Omental fat pad (tissue), 4 donors: ENCODE data around the gene CYP4F11. TPM values are rescaled to one million over a fixed set of nuclear protein-coding genes. Genes with fewer than 3 reads are reported as not detected.
"Not testable (repeated sequence)": the region's sequence is repeated elsewhere in the genome, so short reads cannot be mapped to it uniquely, and the experiment has no call there.

Source experiments
- ATAC-seq: fragments of 150-250 bp; one replicate; pipeline ENCODE4 v1.9.1; 2016; ENCODE audit warnings: mild to moderate bottlenecking, moderate library complexity; ENCODE audit not compliant: low FRiP score
- DNase-seq: peaks from one replicate; pipeline ENCODE4 v3.0.0-alpha.2; 2019; ENCODE audit warnings: low spot score
- CTCF ChIP-seq, 3 donors: fragments of 450-650 bp; IDR thresholded peaks; one replicate each; pipeline ENCODE4 v1.5.1; 2016 to 2017; ENCODE audit warnings: antibody characterized with exemption in 3 of 3, mild to moderate bottlenecking in 3 of 3, moderate library complexity in 2 of 3
- total RNA-seq, 4 donors: library from RNA; depleted of rRNA; stranded (reverse); fragments of >200 nt; gene quantifications; one replicate each; pipeline ENCODE4 v1.1.0, GENCODE V29; 2016

Gene CYP4F11
- total RNA-seq, 4 donors from 2014 or later, result 0.09 to 1.4 (median 0.60) TPM; not detected in 1

GRCh38 chr19:15905026-15905425 is 29.3 kb downstream of the CYP4F11 start:
- no peak for ATAC-seq
- no peak for DNase-seq
- no peak for TF ChIP-seq CTCF (IDR thresholded peaks at IDR 0.05)

GRCh38 chr19:15902898-15903297 is 31.4 kb downstream of the CYP4F11 start:
- not testable (repeated sequence) for ATAC-seq, DNase-seq

- DNase-seq (no peak), ATAC-seq (no peak)
- TF ChIP-seq CTCF (IDR thresholded peaks at IDR 0.05), result no peak
Observed at GRCh38 chr19:15902254-15902653, 32.1 kb downstream of the CYP4F11 start.

- no peak for TF ChIP-seq CTCF (IDR thresholded peaks at IDR 0.05)
- ATAC-seq (no peak), DNase-seq (no peak)
Observed at GRCh38 chr19:15900504-15900903, 33.8 kb downstream of the CYP4F11 start.

GRCh38 chr19:15900032-15900431 is 34.3 kb downstream of the CYP4F11 start:
- not testable (repeated sequence) for DNase-seq, ATAC-seq

- DNase-seq, ATAC-seq: not testable (repeated sequence)
Observed at GRCh38 chr19:15899561-15899960, 34.8 kb downstream of the CYP4F11 start.

- TF ChIP-seq CTCF (IDR thresholded peaks at IDR 0.05), result no peak
- no peak for DNase-seq
- no peak for ATAC-seq
Observed at GRCh38 chr19:15897738-15898276, 36.5 kb downstream of the CYP4F11 start, which contains the start of gene CYP4F2. CYP4F2 (minus strand) TSS chr19:15898074; CDS start chr19:15897611, 463 bp downstream.

- ATAC-seq (no peak), DNase-seq (no peak)
- no peak for TF ChIP-seq CTCF (IDR thresholded peaks at IDR 0.05)
Observed at GRCh38 chr19:15897026-15897737, 37.1 kb downstream of the CYP4F11 start.
